HG03439 (cell line): Measurements from ENCODE around the gene S100A10.

Source experiments
- ATAC-seq: cut with Tn5 transposase; IDR thresholded peaks from one replicate; pipeline ENCODE4 v1.9.1; 2021; ENCODE audit warnings: mild to moderate bottlenecking, moderate library complexity; ENCODE audit not compliant: unreplicated experiment

Gene S100A10, protein sequence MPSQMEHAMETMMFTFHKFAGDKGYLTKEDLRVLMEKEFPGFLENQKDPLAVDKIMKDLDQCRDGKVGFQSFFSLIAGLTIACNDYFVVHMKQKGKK

DNA sequence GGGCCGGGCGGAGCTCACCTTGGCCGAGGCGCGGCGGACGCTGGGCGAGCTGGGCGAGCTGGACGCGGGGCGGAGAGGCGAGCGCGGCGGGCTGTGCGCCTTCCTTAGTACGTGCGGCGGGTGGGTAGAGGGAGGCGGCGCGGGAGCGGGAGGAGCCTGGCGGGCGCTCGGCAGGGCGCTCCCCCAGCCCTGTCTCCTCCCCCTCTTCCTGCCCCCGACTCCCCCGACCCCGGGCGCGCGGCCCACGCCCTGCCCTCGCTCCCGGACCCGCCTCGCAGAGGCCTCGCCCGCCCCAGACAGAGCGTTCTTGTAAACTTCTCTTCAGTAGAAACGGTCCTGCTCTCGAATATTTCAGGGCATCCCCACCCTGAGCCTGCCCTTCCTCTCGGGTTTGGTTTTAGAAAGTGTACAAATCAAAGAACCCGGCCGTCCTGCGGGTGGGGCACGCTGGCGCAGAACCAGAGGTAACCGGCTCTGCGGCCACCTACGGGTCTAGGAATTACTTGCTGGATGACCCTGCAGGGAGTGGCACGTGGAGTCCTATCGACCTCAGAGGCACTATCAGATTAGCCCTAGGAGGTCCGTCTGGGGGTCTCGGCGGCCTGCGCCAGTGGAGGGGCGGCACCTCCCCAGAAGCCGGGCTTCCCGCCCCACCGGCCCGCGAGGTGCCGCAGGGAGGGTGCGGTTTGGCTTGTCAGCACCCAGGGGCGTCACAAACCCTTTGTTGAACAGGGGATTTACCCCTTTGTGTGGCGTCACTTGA lies at the start of gene S100A10:
TSS of gene S100A10 (minus strand) at position 126 of the 763 bp plus-strand sequence. CDS start 7,629 bp downstream, outside the sequence.
- ATAC-seq: no peak

DNA sequence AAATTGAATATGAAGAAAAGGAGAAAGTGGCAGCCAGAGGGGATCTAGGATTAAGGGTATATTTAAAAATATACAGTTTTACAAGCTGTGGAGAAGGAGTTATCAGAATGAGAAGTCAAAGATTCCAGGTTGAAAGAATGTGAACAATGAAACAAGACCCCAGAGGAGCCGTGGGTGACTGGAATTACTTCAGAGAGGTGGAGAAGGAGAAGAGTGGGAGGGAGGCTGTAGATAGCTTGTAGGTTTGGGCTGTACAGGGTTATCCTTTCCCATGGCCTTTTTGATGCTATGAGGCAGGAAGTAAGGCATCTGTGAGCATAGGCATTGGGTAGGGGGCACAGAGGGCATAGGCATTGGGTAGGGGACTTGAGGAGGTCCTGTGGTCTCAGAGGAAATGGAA lies 48.4 kb upstream of the S100A10 start:
- ATAC-seq: no peak

DNA sequence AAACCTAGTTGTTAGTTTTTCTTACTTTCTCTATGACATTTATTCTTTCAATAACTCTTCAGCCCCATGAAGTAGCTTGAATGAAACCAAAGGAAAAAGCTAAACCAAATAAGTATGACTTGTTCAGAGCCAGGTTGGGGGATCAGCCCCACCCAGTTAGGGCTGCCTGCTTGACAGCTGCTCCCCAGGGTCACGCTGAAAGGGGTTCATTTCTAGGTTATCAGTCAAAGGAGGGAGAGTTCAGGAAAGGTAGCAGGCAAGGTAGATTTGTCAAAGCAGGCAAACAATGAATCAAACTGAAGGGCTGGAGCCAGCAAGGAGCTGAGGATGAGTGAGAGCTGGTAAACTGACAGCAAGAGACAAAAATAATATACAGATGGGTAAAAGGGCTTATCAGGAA lies 46.2 kb upstream of the S100A10 start:
- ATAC-seq: no peak

DNA sequence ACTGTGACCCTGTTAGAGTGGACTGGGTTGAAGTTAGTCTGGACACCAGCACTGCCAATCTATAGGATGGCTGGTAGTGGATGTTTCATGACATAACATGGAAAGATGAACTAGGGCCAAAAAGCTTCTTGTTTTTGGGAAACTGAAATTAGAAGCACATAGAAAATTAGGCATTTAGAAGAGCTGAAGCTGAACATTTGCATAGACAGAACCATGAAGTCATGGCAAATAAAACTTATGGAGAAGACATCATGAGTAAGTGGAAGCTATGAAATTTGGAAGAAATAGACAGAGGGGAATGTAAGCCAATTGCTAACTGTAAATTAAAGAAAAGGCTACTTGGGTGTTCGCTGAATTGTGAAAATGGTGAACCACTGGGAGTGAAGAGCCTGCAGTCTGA lies 45.8 kb upstream of the S100A10 start:
- ATAC-seq: no peak

DNA sequence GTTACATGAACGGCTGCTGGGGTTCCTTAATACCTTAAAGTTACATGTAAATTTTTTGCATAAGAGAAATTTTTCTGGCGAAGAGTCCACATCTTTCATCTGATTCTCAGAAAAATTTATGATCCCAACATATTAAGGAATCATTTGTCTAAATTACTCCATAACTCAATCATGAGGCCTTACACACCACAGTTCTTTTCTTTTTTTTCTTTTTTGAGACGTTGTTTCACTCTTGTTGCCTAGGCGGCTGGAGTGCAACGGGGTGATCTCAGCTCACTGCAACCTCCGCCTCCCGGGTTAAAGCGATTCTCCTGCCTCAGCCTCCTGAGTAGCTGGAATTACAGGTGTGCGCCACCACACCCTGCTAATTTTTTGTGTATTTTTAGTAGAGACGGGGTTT lies 45.2 kb upstream of the S100A10 start:
- no peak for ATAC-seq

DNA sequence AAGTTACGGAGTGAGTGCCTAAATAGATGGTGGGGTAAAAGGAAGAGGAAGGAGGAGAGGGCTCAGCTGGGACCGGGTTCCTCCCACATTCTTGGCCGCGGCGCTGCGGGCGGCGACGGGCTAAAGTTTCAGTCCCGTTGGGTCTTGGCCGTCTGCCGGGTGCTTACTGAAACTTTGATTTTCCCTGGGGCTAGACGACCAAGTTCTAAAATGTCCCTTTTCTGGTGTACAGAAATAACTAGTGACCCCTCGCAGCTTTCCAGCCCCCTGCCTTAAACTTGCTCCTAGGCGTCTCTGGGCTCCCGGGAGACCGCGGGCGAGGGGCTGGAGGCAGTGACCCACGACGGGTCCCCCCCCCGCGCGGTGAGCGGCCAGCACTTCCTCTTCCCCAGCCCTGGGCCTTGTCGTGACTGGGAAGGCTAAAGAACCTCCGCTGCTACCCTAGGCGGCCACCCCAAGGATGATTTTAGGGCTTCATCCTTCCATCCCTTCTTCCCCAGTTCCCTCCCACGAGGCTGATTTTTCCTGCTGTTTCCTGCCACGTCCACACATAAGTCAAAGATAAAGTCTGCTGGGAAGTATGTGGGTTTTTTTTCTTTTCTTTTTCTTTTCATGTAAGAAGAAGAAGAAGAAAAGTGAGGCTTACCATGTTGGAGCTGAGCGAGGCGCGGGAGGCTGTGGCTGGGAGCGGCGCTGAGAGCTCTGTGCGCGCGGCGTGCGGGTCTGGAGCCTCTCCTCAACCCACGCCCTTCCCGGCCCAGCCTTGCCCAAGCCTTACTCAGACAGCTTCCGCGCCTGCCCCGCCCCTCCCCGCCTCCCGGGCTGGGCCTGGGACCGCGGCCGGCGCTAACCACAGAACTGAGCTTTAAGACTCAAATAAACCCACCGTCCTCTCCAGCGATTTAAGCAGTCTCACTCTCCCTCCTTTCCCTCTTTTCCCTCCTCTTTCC lies 42.9 kb upstream of the S100A10 start, which contains the start of gene S100A11:
TSS of gene S100A11 (minus strand) at position 738 of the 950 bp plus-strand sequence. CDS start at position 649, 89 bp downstream.
- no peak for ATAC-seq

DNA sequence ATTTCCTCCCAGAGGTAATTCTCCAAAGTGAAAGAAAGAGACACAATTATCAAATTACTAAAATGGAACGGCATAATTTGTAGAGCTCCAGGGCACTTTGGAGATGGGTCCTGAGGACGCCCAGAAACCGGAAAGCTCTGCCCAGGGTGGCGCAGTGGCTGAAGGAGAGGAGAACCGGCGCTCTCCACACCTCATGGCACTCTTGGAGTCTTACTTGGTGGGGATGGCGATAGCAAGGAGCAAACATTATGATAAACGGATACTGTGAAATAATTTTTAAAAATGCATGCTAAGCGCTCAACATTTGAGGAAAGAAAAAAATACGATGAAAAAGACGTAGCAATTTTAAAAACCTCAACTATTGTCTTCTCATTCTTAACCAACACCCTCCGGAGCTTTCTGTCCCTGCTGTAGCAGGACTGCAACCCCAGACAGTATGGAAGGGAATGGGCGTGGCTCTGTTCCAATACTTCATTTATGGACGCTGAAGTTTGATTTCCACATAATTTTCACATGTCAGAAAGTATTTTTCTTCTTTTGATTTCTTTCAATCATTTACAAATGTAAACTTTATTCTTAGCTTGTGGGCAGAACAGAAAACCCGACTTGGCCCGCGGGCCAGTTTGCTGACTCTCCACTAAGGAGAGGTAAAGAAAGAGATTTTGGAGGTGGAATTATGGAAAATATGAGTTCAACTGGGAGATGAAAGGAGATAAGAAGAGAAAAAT lies 42.0 kb upstream of the S100A10 start:
- no peak for ATAC-seq

DNA sequence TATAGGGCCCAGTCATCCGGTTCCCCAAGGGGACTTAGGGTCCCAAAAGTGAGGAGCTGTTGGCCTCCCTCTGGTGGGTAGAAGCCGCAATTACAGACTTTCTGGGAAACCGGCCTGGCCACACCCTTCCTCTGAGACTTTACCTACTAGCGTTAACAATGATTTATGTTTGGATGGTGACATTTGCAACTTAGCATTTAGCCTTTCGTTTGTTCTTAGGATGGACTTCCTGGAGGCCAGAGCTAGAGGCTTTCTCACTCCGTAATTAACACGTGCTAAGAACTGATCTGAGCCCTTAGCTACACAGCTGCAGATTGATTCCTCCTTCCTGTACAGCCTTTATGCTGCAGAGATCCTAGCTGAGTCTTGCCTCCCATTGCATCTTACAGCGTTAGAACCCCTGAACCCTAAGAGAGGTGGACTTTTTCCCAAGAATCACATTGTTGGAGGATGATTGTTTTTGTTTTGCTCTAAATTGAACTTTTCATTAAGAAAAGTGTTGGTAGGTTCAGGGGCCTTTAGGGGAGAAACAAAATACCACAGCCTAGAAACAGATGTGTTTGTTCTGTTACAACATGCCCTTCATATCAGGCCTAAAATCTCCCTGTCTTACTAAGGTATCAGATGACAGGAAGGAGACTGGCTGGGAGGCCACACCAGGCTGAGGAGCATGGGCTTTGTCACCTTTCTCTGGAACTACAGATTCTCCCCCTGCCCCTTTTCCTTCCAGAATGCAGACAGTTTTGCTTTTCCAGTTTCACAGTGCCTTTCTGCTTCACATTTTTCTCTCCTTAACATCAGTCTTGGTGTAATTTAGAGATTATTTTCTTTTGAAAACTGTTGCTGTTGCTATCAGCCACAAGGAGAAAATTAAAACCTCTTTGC lies 41.2 kb upstream of the S100A10 start:
- ATAC-seq: no peak

DNA sequence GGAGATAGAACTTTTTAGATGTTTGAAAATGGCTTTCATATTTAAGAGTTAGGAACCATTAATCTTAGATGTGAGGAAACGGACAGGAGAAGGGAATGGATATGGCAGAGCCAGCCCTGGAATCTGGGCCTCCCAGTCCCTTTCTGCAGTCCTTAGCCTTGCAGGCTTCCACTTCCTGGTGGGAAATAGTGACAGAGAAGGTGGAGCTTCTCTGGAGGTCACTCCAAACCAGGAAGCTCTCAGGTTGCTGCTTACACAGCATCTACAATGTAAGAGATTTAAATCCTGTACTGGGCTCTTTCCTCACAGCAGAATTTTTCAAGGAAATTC lies 40.6 kb upstream of the S100A10 start:
- no peak for ATAC-seq

DNA sequence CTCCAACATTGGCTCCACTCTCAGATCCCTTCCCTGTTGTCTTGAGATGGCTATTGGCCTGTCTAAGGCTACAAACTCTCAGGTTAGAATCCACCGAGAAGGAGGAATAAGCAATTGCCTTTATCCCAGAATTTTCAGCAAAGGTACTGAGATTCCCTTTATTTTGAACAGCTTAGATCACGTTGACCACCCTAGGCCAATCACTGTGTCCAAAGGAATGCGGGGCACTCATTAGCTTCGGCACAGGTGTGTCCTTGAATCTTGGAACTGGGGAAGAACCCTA lies 36.2 kb upstream of the S100A10 start:
- no peak for ATAC-seq

DNA sequence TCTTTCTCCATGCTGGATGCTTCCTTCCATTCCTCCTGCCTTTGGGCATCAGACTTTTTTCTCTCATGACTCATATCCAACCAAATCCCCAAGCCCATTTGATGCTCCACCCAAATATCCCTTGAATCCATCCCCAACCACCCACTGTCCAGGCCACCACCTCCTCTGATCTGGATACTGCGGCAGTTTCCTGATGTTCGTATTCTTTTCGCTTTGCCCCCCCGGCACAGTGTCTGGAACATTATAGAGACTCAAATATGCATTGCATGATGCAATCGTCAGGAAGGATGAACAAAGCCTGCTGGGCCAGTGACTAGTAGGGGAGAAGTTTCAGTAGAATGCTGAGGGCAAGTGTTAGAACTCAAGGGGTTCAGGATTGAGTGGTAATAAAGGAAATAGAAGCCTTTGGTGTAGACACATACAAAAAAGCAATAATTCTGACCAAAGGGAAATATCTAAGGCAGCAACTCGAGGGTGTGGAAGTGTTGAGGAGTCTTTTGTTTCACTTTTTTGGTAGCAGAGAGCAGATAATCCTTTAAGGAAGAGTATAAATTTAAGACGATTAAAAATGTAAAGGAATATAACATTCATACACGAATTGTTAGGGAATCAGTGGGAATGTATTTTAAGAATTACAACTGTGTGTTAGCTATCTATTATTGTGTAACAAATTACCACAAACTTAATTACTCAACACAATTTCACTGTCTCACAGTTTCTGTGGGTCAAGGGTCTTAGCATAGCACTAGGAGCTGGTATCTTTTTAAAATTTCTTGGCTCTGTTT lies 35.7 kb upstream of the S100A10 start:
- ATAC-seq: no peak

DNA sequence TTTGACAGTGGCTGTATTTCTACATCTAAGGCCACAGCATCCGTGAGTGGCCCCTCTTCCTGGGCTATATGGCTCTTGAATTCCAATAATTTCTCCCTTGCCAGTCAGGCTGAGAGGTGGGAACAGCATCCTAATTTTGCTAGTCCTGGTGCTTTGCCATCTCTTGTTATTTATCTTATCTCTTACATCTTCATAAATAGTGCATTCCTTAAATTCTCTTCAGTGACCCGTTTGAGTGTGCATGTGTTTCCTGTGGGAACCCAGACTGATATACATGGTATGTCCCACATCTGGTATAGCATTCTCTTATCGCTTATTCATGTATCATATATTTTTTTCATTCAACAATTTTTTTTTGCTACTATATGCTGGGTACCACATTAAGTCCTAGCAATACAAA lies 33.2 kb upstream of the S100A10 start:
- no peak for ATAC-seq

DNA sequence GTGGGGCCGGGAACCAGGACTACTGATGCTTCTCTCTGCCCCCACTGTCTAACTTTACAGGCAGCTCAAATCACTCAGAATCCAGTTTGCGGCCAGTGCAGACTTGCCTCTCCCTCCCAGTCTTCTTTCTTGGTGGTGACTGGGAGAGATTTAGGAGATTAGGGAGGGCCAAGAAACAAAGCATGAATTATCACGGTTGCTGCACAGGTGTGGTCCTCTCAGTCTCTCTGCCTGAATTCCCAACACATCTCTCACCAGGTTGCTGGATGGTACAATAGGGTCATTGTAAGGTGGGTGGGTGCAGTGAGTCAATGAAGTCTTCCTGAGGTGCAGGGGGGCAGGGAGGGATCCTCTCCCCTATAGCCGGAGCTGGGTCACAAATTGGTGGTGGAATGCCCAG lies 30.6 kb upstream of the S100A10 start:
- ATAC-seq: no peak

DNA sequence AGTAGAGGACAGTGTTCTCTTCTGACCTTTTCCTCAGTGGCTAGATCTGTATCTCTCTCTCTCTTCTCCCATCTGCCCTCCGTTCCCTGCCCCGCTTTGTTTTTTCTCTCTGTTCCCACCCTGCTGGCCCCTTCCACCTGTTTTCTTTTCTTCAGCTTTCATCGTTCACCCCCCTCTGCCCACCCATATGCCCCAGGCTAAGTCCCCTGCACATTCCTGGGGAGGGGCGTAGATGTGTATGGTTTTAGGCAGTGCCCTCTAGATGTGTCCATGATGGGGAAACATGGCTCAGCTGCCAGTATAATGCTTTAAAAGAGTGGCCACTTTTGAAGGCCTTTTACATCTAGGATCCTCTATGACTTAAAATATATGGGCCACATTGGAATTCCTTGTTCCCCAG lies 29.6 kb upstream of the S100A10 start:
- ATAC-seq: no peak

DNA sequence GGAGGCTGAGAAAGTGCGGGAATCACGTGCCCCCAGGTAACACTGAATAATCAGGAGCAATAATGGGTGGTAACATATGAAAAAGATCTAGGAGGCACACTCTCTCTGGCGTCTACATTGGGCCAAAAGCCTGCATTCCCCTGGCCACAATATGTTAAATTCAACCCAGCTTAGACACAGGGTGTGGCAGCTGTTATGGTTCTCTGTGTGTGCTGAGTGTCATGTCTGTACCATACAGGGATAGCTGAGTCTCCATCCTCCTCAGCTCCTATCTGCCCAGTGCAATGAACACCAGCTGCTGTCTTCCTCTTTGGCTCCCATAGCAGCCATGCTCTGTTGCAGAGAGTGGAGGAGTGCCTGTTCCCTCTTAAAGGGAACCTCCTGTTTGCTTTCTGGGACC lies 28.8 kb upstream of the S100A10 start:
- ATAC-seq: no peak

DNA sequence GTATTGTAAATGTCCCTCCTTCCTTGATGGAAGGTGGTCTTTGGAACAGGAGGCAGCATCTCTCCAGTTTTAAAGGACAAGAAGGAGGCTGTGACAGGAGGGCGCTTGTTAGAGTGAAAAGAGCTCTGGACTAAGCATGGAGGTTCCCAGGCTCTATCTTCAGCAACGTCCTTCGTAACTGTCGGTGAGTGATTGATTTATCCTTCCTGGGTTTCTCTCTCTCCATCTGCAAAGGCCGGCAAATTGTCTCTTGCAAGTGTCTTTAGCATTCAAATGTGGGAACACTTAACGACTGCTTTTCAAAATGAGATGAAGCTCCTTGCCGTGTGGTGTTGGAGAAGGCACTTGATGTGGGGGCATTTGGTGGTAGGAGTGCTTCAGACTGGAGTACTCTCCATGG lies 27.9 kb upstream of the S100A10 start:
- ATAC-seq: no peak

DNA sequence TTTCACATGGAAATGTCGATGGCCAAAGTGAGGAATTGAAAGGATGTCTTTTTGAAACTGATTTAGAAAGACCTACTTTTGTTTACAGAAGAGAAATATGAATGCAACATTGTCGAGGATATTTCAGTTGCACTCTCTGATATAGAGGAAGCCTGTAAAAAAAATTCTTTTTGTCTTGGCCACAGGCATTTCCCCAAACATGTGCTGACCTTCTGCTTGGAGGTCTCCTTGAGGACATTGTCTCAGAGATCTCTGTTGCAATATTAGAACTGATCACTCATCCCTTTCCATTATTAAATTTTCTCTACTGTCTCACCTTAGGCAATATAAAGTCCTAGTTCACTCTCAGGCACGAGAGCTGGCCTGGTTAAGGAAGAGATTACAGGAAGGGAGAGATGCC lies 27.2 kb upstream of the S100A10 start:
- ATAC-seq: no peak

DNA sequence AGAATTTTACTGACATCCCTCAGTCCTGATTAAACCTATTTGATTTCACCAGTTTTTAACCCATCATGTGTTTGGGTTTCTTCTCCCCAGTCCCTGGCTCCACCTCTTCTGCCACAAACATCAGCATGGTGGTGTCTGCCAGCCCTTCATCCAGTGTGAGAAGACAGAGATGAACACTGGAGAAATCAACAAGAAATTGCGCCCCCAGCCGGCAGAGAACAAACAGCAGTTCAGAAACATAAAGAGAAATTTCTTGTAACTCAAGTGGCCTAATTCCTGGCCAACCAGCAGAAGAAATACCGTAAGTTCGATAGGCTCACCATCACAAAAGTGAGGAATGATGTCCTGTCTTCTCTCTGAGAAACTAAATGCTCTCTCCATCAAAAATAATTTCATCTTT lies 24.9 kb upstream of the S100A10 start:
- ATAC-seq: no peak

DNA sequence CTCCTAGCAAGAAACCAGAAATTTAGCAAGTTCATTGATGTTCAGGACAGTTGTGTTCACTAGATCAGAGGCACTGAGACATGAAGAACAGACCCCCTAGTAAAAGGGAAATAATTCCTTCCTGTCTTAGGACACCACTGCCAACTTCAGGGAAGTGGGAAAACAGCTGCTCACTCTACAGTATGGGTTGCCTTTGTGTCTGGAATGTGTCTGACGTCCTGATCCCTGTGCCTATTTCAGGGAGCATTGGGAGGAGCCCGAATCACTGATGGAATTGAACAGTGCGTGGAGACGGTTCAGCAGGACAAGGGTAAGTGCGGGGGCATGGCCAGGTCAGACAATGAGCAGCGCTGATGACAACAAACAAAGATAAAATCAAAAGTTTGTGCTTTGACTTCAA lies 22.1 kb upstream of the S100A10 start:
- ATAC-seq: no peak

DNA sequence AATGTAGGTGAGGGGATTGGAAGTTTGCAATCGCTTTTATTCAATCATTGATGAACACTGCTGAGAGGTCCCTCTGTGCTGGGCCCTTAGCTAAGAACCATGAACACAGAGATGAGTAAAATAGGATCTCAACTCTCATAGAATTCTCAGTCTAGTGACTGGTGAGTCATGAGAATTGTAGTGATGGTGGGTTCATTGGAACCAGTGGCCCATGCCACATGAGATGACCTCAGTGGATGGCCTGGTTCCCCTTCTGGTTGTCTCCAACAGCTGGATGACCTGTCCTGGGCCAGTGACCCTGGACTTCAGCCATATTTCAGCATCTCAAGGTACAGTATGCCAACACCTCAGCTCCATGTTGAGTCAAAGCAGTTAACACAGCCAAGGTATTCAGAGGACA lies 21.3 kb upstream of the S100A10 start:
- no peak for ATAC-seq
